ENCODE measurements around the gene FAM186B.

Gene FAM186B

DNA sequence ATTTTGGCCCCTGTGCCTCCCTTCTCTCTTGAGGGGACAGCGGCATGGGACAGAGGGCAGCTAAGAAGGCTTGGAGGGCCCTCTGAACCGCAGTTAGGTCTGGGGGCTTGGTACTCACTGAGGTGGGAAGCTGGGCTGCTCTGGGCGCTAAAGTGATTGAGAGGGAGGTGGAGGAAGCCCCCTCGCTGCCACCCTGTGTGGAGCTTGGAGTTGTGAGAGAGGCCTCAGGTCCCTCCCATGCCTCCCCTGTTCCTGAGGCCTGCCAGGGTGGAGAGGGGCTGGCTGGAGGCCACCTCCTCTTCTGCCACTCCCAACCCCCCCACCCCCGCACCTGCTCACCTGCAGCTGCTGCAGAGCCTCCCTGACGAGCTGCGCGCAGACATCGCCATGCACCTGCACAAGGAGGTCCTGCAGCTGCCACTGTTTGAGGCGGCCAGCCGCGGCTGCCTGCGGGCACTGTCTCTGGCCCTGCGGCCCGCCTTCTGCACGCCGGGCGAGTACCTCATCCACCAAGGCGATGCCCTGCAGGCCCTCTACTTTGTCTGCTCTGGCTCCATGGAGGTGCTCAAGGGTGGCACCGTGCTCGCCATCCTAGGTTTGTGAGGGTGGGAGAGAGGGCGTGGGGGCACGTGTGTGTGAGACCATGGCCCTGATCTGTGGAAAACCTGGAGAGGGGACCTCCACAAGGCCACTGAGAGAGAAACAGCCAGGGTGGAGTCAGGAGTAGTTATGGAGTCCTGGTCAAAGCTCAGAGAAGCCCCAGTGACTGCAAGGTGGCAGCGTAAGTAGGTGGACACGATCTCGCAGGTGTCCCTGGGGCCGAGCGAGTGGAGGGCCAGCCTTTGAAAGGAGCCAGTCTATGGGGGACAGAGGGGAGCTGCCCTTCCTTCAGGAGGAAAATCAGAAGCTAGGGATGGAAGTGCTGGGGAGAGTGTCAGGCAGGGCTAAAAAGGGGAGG is 55.4 kb downstream of the FAM186B start:
- DNase-seq: no peak

- peak; percentile 33 for DNase-seq
Observed at GRCh38 chr12:49548822-49549648, 56.4 kb downstream of the FAM186B start.

- no peak for DNase-seq
Observed at GRCh38 chr12:49548481-49548821, 57.0 kb downstream of the FAM186B start.

DNA sequence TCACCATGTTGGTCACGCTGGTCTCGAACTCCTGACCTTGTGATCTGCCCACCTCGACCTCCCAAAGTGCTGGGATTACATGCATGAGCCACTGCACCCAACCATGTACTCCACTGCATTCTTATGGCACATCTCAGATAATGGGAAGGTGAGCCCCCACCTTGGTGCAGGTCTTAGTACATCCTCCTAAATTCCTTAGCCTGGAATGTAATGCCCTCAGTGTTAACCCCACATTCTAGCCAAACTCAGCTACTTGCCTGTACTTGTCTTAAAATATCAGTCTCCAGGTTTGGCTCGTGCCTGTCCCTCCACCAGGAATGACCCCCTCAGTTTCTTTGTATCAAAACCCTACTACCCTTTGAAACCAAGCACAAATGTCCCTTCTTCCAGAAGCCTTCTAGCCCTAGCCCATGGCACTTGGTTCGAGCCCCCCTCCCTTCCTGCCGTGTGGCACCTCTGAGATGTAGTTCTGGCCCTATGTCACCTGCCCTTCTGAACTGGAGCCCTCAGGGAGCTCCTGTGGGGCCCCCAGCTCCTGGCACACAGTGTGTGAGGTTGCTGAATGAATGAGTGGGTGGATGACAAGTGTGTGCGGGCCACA is 58.2 kb downstream of the FAM186B start:
- DNase-seq: no peak

- DNase-seq: no peak
Observed at GRCh38 chr12:49546481-49546880, 59.0 kb downstream of the FAM186B start.

DNA sequence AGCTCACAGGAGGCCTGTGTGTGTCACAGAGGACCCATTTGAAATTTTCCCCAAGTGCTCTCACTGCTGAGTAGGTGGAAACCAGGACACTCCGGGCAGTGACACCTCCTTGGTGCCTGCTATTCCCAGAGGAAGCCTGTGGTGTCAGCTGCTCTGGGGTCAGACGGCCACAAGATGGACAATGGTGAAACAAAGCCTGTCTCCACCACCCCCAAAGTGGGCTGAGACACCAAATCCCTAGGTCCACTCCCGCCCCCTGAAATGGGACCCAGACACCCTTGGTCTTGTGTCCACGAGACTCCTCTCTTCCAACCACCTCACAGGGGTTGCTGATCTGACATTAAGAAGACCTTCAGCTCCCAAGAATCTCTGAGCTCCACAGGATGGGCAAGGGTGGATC is 59.6 kb downstream of the FAM186B start:
- no peak for DNase-seq

GRCh38 chr12:49543914-49544815 is 61.3 kb downstream of the FAM186B start:
- no peak for DNase-seq

GRCh38 chr12:49543221-49543913 is 62.1 kb downstream of the FAM186B start:
- DNase-seq: no peak

DNA sequence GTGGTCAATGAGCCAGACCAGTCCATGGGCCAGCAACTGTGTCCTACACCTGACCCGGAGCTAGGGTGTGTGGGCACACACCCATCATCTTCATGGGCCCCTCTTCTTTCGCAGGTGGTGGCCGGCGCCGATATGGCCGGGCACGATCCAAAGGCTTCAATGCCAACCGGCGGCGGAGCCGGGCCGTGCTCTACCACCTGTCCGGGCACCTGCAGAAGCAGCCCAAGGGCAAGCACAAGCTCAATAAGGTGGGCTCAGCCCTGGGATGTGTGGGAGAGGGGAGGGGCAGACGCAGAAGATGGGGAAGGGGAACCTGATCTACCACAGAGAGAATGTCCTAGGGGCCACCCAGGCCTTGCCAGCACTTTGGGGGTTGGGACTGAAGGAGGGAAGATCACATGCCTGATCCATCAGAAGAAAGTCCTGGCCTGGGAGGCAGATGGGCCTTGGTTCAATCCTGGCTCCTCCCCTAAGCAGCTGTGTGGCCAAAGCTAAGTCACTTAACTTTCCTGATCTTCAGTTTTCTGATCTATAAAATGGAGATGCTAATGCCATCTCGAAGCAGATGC is 62.8 kb downstream of the FAM186B start:
- DNase-seq: no peak

DNA sequence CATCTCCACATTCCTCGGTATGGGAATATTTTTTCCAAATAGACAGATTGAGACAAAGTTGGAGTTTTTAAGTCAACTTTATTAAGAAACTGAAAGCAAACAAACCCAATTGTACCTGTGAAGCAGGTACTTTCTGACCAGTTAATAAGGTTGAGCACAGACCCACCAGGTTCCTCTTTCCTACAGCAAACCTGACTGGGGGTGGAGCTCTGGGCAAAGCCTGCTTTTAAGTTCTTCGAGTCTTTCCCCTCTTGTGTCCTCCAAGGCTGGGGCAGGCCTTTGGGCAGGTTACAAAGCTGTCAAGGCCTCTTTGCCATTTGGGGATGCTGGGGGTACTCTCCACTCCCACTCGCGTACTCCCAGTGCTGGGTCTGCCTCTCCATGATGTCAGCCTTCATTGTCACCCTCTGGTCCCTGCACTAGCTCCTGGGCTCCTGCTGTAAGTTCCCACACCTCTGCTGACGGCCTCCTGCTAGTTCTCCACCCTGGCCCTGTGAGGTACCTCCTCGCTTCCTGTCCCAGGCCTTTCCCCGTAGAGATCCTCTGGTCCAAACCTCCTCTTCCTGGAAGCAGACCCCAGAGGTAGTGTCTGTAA is 63.4 kb downstream of the FAM186B start:
- DNase-seq: no peak

DNA sequence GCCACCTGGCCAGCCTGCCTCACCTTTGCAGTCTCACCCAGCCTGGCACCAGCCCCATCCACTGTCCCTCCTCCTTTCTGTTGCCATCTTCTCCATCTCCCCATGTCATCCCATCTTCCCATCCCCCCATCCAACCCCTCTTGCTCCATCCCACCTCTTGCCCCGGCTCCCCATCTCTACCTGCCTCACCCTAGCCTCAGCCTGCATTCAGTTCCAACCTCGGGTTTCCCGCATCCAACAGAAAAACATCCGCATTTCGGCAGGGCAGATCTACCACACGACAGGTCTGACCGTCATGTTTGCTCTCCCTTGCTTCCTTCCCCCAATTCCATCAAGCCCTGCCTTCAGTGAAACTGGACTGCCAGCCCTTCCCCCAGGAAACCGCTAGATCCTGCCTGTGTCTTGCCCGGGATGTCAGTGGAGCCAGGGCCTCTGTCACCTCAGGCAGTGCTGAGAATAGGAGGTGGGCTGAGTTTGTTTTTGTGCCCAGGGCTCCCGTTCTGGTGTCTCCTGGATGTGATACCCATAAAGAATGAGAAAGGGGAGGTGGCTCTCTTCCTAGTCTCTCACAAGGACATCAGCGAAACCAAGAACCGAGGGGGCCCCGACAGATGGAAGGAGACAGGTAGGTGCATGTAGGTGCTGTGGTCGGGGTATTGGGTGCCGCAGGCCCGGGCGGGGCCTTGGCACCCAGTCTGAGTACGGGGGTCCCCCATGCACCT is 64.1 kb downstream of the FAM186B start:
- no peak for DNase-seq

DNA sequence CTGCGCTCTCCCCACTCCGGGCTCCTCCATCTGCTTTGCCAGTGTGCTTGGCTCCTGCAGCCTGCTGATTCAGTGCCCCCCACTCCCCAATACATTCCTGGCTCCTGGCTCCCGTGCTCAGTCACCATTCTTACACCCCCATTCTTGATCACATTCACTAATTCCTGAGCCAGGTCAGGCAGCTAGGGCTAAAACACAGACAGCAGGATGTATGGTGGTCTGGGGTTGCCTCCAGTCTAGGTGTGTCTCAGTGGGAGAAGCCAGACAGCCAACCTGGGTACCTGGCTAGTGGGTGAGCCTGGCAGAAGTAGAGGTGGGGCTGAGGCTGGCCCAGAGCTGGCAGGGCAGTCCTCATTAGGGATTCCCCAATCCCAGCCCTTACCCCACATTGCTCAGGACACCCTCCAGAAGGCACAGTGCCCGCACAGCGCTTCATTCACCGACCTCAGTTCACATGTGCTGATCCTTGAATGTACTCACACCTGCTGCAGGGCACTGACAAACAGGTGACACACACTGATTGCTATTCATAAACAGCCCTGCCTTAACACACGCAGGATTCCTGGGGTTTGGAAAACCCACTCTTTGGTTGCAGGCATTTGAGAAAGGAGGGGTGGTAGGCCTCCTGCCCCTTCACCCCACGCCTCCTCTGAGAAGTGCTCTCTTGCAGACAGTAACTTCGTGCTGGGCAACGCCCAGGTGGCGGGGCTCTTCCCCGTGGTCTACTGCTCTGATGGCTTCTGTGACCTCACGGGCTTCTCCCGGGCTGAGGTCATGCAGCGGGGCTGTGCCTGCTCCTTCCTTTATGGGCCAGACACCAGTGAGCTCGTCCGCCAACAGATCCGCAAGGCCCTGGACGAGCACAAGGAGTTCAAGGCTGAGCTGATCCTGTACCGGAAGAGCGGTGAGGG is 65.0 kb downstream of the FAM186B start:
- no peak for DNase-seq

- DNase-seq: no peak
Observed at GRCh38 chr12:49539406-49540228, 65.8 kb downstream of the FAM186B start.

GRCh38 chr12:49538510-49539403 is 66.7 kb downstream of the FAM186B start, which contains the start of gene KCNH3:
TSS of gene KCNH3 (plus strand) at chr12:49539030. CDS start at chr12:49539417, 387 bp downstream.
- peak; percentile 59 for DNase-seq

- no peak for DNase-seq
Observed at GRCh38 chr12:49537752-49538509, 67.5 kb downstream of the FAM186B start.
